ENCODE measurements around the gene CD58.
"Not testable (repeated sequence)": the region's sequence is repeated elsewhere in the genome, so short reads cannot be mapped to it uniquely, and the experiment has no call there.

GRCh38 chr1:116619106-116619505, 48.3 kb upstream of the CD58 start:
- TF ChIP-seq USF1 (CRISPR knock-in tag; IDR thresholded peaks at IDR 0.05); CREB1 (CRISPR knock-in tag; IDR thresholded peaks at IDR 0.05); CTCF (IDR thresholded peaks at IDR 0.05); ATF3 (CRISPR knock-in tag; conservative IDR thresholded peaks at IDR 0.05); ZNF416 (CRISPR knock-in tag; IDR thresholded peaks at IDR 0.05): not testable (repeated sequence)
